Memory B cell (primary cell): ENCODE measurements around the gene HOOK1.
"Not testable (repeated sequence)": the region's sequence is repeated elsewhere in the genome, so short reads cannot be mapped to it uniquely, and the experiment has no call there.

ENCODE experiments used
- ATAC-seq: fragments of 150-1000 bp; cut with Tn5 transposase; 2 replicates; pipeline ENCODE4 v1.10.0; 2021; ENCODE audit warnings: low read depth, mild to moderate bottlenecking, moderate library complexity
- DNase-seq, 2 donors: peaks; one replicate each; pipeline ENCODE4 v3.0.0; 2022; ENCODE audit warnings: low spot score in 2 of 2
- H3K27ac Mint-ChIP-seq: one replicate; pipeline ENCODE4 v1.8.0; 2022; ENCODE audit warnings: mild to moderate bottlenecking, moderate library complexity, mixed read lengths
- H3K27me3 Mint-ChIP-seq: one replicate; pipeline ENCODE4 v1.8.0; 2022; ENCODE audit warnings: mixed read lengths
- H3K36me3 Mint-ChIP-seq: one replicate; pipeline ENCODE4 v1.8.0; 2022; ENCODE audit warnings: mild to moderate bottlenecking, mixed read lengths
- H3K4me1 Mint-ChIP-seq: one replicate; pipeline ENCODE4 v1.8.0; 2022; ENCODE audit warnings: mixed read lengths
- H3K4me3 Mint-ChIP-seq: one replicate; pipeline ENCODE4 v1.8.0; 2022; ENCODE audit warnings: mild to moderate bottlenecking, moderate library complexity, mixed read lengths
- H3K9me3 Mint-ChIP-seq: one replicate; pipeline ENCODE4 v1.8.0; 2022; ENCODE audit warnings: mixed read lengths

Gene HOOK1

DNA sequence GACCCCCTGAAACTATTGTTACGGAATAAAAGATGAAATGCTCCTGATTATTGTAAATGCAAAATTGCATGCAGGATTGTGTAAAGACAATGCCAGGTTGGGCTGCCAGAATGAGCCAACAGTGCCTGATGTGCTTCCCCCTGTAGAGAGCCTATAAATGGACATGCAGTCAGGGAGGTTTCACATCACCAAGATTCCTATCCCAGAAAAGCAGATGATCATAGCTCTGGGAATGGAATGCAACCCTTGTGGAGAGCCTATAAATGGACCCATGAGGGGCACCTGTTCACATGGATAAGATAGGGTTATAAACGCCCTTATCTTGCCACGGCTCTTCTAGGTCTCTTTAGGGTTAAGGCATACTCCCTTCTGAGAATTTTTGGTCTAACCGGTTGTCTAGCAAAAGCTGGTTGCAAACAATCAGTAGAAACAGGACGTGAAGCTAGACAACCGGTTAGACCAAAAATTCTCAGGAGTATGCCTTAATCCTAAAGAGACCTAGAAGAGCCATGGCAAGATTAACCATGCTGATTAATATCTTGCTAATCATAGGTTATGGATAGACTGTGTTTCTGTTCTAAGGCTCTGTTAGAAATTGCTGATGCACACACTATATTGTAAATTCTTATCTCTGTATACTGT, 106.6 kb downstream of the HOOK1 start:
- H3K27me3 Mint-ChIP-seq, H3K4me3 Mint-ChIP-seq, H3K4me1 Mint-ChIP-seq, H3K36me3 Mint-ChIP-seq, ATAC-seq, H3K27ac Mint-ChIP-seq, H3K9me3 Mint-ChIP-seq, DNase-seq: not testable (repeated sequence)

DNA sequence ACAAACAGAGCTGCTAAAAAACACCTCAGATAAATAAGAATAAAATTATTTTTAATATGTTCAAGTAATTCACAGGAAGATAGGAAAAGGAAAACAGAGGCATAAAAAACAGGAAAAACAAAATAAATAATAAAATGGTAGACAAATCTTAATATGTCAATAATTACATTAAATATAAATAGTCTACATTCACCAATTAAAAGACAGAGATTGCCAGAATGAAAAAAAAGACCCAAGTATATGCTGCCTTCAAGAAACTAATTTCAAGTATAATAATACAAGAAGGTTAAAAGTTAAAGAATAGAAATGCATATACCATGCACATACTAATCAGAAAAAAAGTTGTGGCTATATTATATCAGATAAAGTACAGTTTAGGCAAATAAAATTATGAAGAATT, 109.9 kb downstream of the HOOK1 start:
- no peak for DNase-seq
- Mint-ChIP-seq H3K27me3 (peaks cover 6% of the 10 kb centered on the region), H3K36me3 (no peaks in the 10 kb centered on the region), H3K27ac (no peak overlapping the region), H3K4me3 (no peak overlapping the region), H3K9me3 (peaks cover 4% of the 10 kb centered on the region), H3K4me1 (peaks cover 10% of the 10 kb centered on the region)
- no peak for ATAC-seq
